ENCODE data around the gene ENO3.
"Not testable (repeated sequence)": the region's sequence is repeated elsewhere in the genome, so short reads cannot be mapped to it uniquely, and the experiment has no call there.

- not testable (repeated sequence) for TF ChIP-seq CTCF, POLR2A (IDR thresholded peaks at IDR 0.05)
Measured at GRCh38 chr17:4906642-4907041, 44.3 kb upstream of the ENO3 start.

All from tibial nerve (tissue), 3 donors.